ENCODE data around the gene DEDD2. TPM values are rescaled to one million over a fixed set of nuclear protein-coding genes. Genes with fewer than 3 reads are reported as not detected.

DEDD2 gene
- total RNA-seq, 1 donor from 2014 or later: 26.5 TPM

GRCh38 chr19:42228641-42229040 lies 11.2 kb upstream of the DEDD2 start:
- DNase-seq (ENCODE audit: low spot score): no peak

- DNase-seq (ENCODE audit: low spot score): no peak
Observed at GRCh38 chr19:42226886-42227285, 9.4 kb upstream of the DEDD2 start.

- no peak for DNase-seq (ENCODE audit: low spot score)
Observed at GRCh38 chr19:42225718-42226292, 8.3 kb upstream of the DEDD2 start.

- DNase-seq (ENCODE audit: low spot score): no peak
Observed at GRCh38 chr19:42224940-42225717, 7.7 kb upstream of the DEDD2 start.

GRCh38 chr19:42220751-42221097 lies 3.2 kb upstream of the DEDD2 start:
- DNase-seq (ENCODE audit: low spot score): no peak

GRCh38 chr19:42219812-42220750 lies 2.6 kb upstream of the DEDD2 start, which contains the start of gene ZNF526:
ZNF526 (plus strand) TSS chr19:42220312; CDS start chr19:42224404, 4,092 bp downstream.
- peak; percentile 99 for DNase-seq (ENCODE audit: low spot score)

- peak; percentile 31 for DNase-seq (ENCODE audit: low spot score)
Observed at GRCh38 chr19:42216653-42217519, 591 bp downstream of the DEDD2 start.

GRCh38 chr19:42214810-42215485 lies 2.5 kb downstream of the DEDD2 start:
- DNase-seq (ENCODE audit: low spot score): no peak

- DNase-seq (ENCODE audit: low spot score): no peak
Observed at GRCh38 chr19:42212886-42213285, 4.6 kb downstream of the DEDD2 start.

- no peak for DNase-seq (ENCODE audit: low spot score)
Observed at GRCh38 chr19:42208612-42209011, 8.9 kb downstream of the DEDD2 start.

- no peak for DNase-seq (ENCODE audit: low spot score)
Observed at GRCh38 chr19:42207767-42208271, 9.7 kb downstream of the DEDD2 start.

- DNase-seq (ENCODE audit: low spot score): no peak
Observed at GRCh38 chr19:42206871-42207755, 10.4 kb downstream of the DEDD2 start.

- no peak for DNase-seq (ENCODE audit: low spot score)
Observed at GRCh38 chr19:42204664-42205063, 12.8 kb downstream of the DEDD2 start.

GRCh38 chr19:42203700-42204099 lies 13.8 kb downstream of the DEDD2 start:
- no peak for DNase-seq (ENCODE audit: low spot score)

GRCh38 chr19:42202290-42202880 lies 15.1 kb downstream of the DEDD2 start:
- DNase-seq (ENCODE audit: low spot score): no peak

GRCh38 chr19:42201489-42202289 lies 15.8 kb downstream of the DEDD2 start:
- DNase-seq (ENCODE audit: low spot score): peak; percentile 22

- no peak for DNase-seq (ENCODE audit: low spot score)
Observed at GRCh38 chr19:42200116-42200715, 17.3 kb downstream of the DEDD2 start.
